CD8-positive, alpha-beta memory T cell (primary cell): ENCODE results near the gene LMBRD2. TPM values are rescaled to one million over a fixed set of nuclear protein-coding genes. Genes with fewer than 3 reads are reported as not detected.

Experiments used
- CTCF ChIA-PET: fragments of 350-600 bp; sonication (Branson Sonifier 250); formaldehyde crosslinking; loops from one replicate; lab custom pipeline; 2021; ENCODE audit warnings: antibody characterized with exemption; lab: Charles Lee
- POLR2A ChIA-PET: fragments of 350-600 bp; sonication (Branson Sonifier 250); formaldehyde crosslinking; loops from one replicate; lab custom pipeline; 2021; ENCODE audit warnings: antibody characterized with exemption; lab: Charles Lee
- DNase-seq, 5 donors: peaks; one replicate each; pipeline versions ENCODE4 v3.0.0 to v3.0.0-alpha.2; 2020 to 2022; ENCODE audit warnings: mixed read lengths in 1 of 5
- H3K27ac ChIP-seq: one replicate; pipeline ENCODE4 v1.7.0; 2013; ENCODE audit warnings: low read depth, mild to moderate bottlenecking, low read length, moderate library complexity
- H3K27me3 ChIP-seq: 2 replicates; pipeline ENCODE4 v1.7.0; 2013; ENCODE audit warnings: low read length, mild to moderate bottlenecking; ENCODE audit not compliant: insufficient read depth, poor library complexity, severe bottlenecking
- H3K36me3 ChIP-seq: 2 replicates; pipeline ENCODE4 v1.7.0; 2013; ENCODE audit warnings: mild to moderate bottlenecking, low read length, moderate library complexity; ENCODE audit not compliant: insufficient read depth
- H3K4me1 ChIP-seq: 2 replicates; pipeline ENCODE4 v1.7.0; 2013; ENCODE audit warnings: mild to moderate bottlenecking, low read length, moderate library complexity; ENCODE audit not compliant: insufficient read depth
- H3K4me3 ChIP-seq: 2 replicates; pipeline ENCODE4 v1.7.0; 2013; ENCODE audit warnings: mild to moderate bottlenecking, low read length
- H3K9me3 ChIP-seq: 2 replicates; pipeline ENCODE4 v1.7.0; 2013; ENCODE audit warnings: mild to moderate bottlenecking, low read length
- H3K27ac Mint-ChIP-seq, 8 donors: one replicate each; pipeline ENCODE4 v1.8.0; 2020 to 2021; ENCODE audit warnings: mixed read lengths in 8 of 8, mild to moderate bottlenecking in 6 of 8, inconsistent platforms in 3 of 8, moderate library complexity in 3 of 8
- H3K27me3 Mint-ChIP-seq, 2 donors: one replicate each; pipeline ENCODE4 v1.8.0; 2020 to 2021; ENCODE audit warnings: mixed read lengths in 2 of 2, mild to moderate bottlenecking in 1 of 2, moderate library complexity in 1 of 2
- H3K36me3 Mint-ChIP-seq, 3 donors: one replicate each; pipeline ENCODE4 v1.8.0; 2020 to 2021; ENCODE audit warnings: mixed read lengths in 3 of 3, inconsistent platforms in 1 of 3, mild to moderate bottlenecking in 1 of 3
- H3K4me1 Mint-ChIP-seq, 3 donors: one replicate each; pipeline ENCODE4 v1.8.0; 2020 to 2021; ENCODE audit warnings: mixed read lengths in 3 of 3, inconsistent platforms in 1 of 3, mild to moderate bottlenecking in 1 of 3
- H3K4me3 Mint-ChIP-seq, 7 donors: one replicate each; pipeline ENCODE4 v1.8.0; 2020 to 2021; ENCODE audit warnings: mixed read lengths in 7 of 7, mild to moderate bottlenecking in 6 of 7, moderate library complexity in 4 of 7, inconsistent platforms in 2 of 7
- H3K9me3 Mint-ChIP-seq, 5 donors: one replicate each; pipeline ENCODE4 v1.8.0; 2020 to 2022; ENCODE audit warnings: mixed read lengths in 5 of 5, mild to moderate bottlenecking in 3 of 5, moderate library complexity in 2 of 5, inconsistent platforms in 1 of 5
- polyA plus RNA-seq: library from polyadenylated mRNA; unstranded; fragments of 300-500 nt; fragmentation: Illumina TruSeq; gene quantifications from one replicate; pipeline ENCODE4 v1.2.3, GENCODE V29; 2021
- total RNA-seq, 2 experiments: library from RNA; stranded (reverse); gene quantifications; one replicate each; pipeline ENCODE4 v1.2.3, GENCODE V29; 2021

LMBRD2 gene
- total and polyA plus RNA-seq, 3 experiments from 2014 or later, result 5.8 to 11.4 (median 9.3) TPM

DNA sequence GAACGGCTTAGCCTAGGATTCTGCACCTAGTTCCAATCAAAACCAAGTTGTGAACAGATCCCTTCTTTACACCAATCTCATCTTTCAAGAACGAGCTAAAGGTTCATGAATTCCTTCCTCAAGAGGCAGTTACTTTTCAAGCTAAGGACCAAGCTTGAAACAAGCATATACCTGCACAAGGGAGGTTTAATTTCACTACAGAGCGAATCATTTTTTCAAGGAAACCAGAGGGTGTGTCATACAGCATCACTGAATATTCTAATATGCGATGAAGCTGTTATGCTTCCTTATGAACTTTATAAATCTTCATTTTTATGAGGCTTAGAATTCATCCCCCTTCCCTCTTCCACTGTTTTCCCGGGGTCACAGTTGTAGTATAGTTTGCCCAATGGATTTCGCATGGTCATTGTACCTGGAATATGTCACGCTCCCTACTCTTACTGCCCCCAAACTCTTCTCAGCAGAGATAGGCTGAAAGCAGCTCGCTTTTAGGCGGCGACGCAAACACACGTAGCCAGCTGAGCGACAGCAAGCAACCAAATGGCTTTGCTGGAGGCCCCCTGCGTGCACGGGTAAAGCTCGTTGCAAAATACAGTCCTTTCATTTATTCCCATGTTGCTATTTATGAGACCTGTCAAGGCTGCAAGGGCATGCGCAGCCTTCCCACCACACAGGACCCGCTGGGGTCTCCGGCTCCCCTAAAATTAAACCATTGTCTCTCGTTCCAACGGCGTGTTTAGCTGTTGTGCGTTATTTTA, 832 bp downstream of the LMBRD2 start:
- H3K36me3 ChIP-seq, result peaks cover 2% of the 10 kb centered on the region
- CTCF ChIA-PET, result interaction anchor here (1.1 to 4.0 kb wide), 3 partner anchors 9 to 91 kb away, joined by 3 to 16 read pairs (median 8); partner anchors contain the start of gene NADK2
- no peaks in the 10 kb centered on the region for H3K27me3 ChIP-seq
- H3K4me3 ChIP-seq, result peak overlapping the region; percentile 80
- no peaks in the 10 kb centered on the region for H3K9me3 ChIP-seq
- Mint-ChIP-seq H3K4me1 (peaks cover 54 to 82% (median 80%) of the 10 kb centered on the region in 3 donors), H3K9me3 (no peaks in the 10 kb centered on the region), H3K27me3 (no peaks in the 10 kb centered on the region), H3K36me3 (peaks cover 4 to 40% (median 12%) of the 10 kb centered on the region in 3 donors), H3K27ac (peak overlapping the region; percentile 73 to 96 (median 94)), H3K4me3 (peak overlapping the region; percentile 94 to 99 (median 96))
- H3K27ac ChIP-seq, result peak overlapping the region; percentile 76
- DNase-seq, result peak; percentile 15 to 56 (median 19)
- POLR2A ChIA-PET, result interaction anchor here (0.9 to 3.9 kb wide), 4 partner anchors 10 to 725 kb away, joined by 3 to 35 read pairs (median 5); partner anchors contain the start of genes NADK2 and NIPBL
- peaks cover 18% of the 10 kb centered on the region for H3K4me1 ChIP-seq

- no peaks in the 10 kb centered on the region for H3K9me3 ChIP-seq
- peaks cover 15% of the 10 kb centered on the region for H3K4me1 ChIP-seq
- H3K4me3 ChIP-seq, result no peak overlapping the region
- H3K27ac ChIP-seq, result no peak overlapping the region
- H3K27me3 ChIP-seq, result no peaks in the 10 kb centered on the region
- H3K36me3 Mint-ChIP-seq, result peaks cover 0 to 16% (median 5%) of the 10 kb centered on the region in 3 donors
- H3K27ac Mint-ChIP-seq, result no peak overlapping the region
- H3K4me3 Mint-ChIP-seq, result peak overlapping the region in 1 of 7 donors; percentile 17
- no peaks in the 10 kb centered on the region for H3K36me3 ChIP-seq
- ChIA-PET POLR2A (no interaction called here), CTCF (no interaction called here)
- H3K27me3 Mint-ChIP-seq, result no peaks in the 10 kb centered on the region
- no peak for DNase-seq
- H3K4me1 Mint-ChIP-seq, result peaks cover 36 to 56% (median 53%) of the 10 kb centered on the region in 3 donors
- H3K9me3 Mint-ChIP-seq, result no peaks in the 10 kb centered on the region
These were observed 4.0 kb downstream of the LMBRD2 start for GRCh38 chr5:36147681-36148080.

GRCh38 chr5:36146390-36146789, 5.3 kb downstream of the LMBRD2 start:
- no peaks in the 10 kb centered on the region for H3K36me3 ChIP-seq
- no peaks in the 10 kb centered on the region for H3K9me3 ChIP-seq
- ChIA-PET CTCF (interaction anchor here (1.0 kb wide), 1 partner anchor 119 kb away, joined by 5 read pairs; no protein-coding TSS in a partner anchor), POLR2A (no interaction called here)
- H3K27me3 ChIP-seq, result no peaks in the 10 kb centered on the region
- Mint-ChIP-seq H3K36me3 (peaks cover 0 to 13% (median 5%) of the 10 kb centered on the region in 3 donors), H3K27me3 (no peaks in the 10 kb centered on the region), H3K9me3 (no peaks in the 10 kb centered on the region), H3K4me1 (peaks cover 27 to 48% (median 44%) of the 10 kb centered on the region in 3 donors), H3K4me3 (no peak overlapping the region), H3K27ac (no peak overlapping the region)
- H3K4me1 ChIP-seq, result peaks cover 12% of the 10 kb centered on the region
- H3K4me3 ChIP-seq, result no peak overlapping the region
- H3K27ac ChIP-seq, result no peak overlapping the region
- DNase-seq, result no peak

- Mint-ChIP-seq H3K36me3 (peaks cover 5 to 21% (median 11%) of the 10 kb centered on the region in 3 donors), H3K4me3 (no peak overlapping the region), H3K27me3 (no peaks in the 10 kb centered on the region), H3K27ac (no peak overlapping the region), H3K9me3 (no peaks in the 10 kb centered on the region), H3K4me1 (peaks cover 20 to 38% (median 36%) of the 10 kb centered on the region in 3 donors)
- Histone ChIP-seq H3K4me1 (peaks cover 5% of the 10 kb centered on the region), H3K36me3 (no peaks in the 10 kb centered on the region), H3K27ac (no peak overlapping the region), H3K27me3 (no peaks in the 10 kb centered on the region), H3K9me3 (no peaks in the 10 kb centered on the region), H3K4me3 (no peak overlapping the region)
- POLR2A ChIA-PET, result no interaction called here
- no peak for DNase-seq
- CTCF ChIA-PET, result interaction anchor here (1.0 kb wide), 1 partner anchor 120 kb away, joined by 5 read pairs; no protein-coding TSS in a partner anchor
These were observed 6.4 kb downstream of the LMBRD2 start for GRCh38 chr5:36145311-36145710.

DNA sequence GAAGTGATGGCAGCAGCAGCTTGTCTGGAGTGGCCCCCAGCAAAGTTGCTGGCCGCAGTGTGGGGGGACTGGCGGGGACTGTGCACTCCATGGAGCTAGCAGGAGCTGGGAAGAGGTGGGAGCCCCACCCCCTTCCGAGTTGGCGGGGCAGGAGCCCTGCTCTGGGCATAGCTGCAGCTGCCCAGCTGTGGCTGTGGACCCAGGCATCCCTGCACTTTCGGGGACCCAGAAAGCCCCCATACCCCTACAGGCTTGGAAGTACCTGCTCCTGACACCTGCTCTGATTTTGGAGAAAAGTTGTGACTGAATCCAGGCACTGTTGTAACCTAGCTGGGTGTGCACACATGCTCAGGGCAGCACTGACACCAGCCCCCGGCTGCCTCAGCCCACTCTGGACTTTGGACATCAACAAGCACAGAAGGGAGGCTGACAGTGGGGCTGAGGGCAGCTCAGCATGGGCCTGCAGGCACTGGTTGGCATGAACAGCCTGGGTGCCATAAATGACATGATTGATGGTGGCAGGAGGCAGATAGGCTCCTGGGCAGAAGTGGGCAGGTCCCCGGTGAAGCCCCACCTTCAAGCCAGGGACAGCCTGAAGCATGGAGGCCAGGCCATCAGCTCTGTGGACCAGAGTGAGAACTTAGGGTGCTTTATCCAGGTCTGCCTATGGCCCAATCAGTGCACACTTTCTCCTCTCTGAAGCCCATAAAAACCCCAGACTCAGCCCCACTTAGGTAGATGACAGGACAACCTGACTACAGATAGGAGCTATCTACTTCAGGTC, 12.6 kb downstream of the LMBRD2 start:
- ChIA-PET POLR2A (interaction anchor here (0.9 kb wide), 1 partner anchor 13 kb away, joined by 4 read pairs; the partner anchor contains the start of genes LMBRD2 and SKP2), CTCF (interaction anchor here (2.4 kb wide), 1 partner anchor 12 kb away, joined by 8 read pairs; the partner anchor contains the start of genes LMBRD2 and SKP2)
- Histone ChIP-seq H3K27me3 (no peaks in the 10 kb centered on the region), H3K4me1 (no peaks in the 10 kb centered on the region), H3K27ac (no peak overlapping the region), H3K36me3 (peaks cover 7% of the 10 kb centered on the region), H3K9me3 (no peaks in the 10 kb centered on the region), H3K4me3 (no peak overlapping the region)
- Mint-ChIP-seq H3K27ac (no peak overlapping the region), H3K36me3 (peaks cover 22 to 65% (median 26%) of the 10 kb centered on the region in 3 donors), H3K9me3 (no peaks in the 10 kb centered on the region), H3K4me1 (no peaks in the 10 kb centered on the region), H3K27me3 (no peaks in the 10 kb centered on the region), H3K4me3 (no peak overlapping the region)
- DNase-seq, result no peak

DNA sequence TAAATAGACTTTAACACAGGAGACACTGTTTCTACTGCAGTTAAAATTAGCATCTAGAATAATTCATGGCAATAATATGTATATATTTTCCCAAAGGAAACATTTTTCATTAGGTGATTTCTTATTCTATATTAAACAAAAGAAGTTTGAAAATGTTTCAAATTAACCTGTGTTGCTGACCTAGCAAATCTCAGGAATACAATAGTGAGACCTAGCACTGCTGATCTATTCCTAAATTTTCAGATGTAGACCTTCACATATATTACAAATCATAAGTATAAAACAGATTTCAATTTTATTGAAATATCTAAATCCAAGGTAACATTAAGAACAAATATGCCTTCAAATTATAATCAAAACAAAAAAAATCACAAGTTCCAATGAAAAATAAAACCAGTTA, 15.1 kb downstream of the LMBRD2 start:
- no peak overlapping the region for H3K4me3 Mint-ChIP-seq
- no peaks in the 10 kb centered on the region for H3K27me3 Mint-ChIP-seq
- POLR2A ChIA-PET, result no interaction called here
- CTCF ChIA-PET, result no interaction called here
- peaks cover 7% of the 10 kb centered on the region for H3K36me3 ChIP-seq
- H3K27me3 ChIP-seq, result no peaks in the 10 kb centered on the region
- no peaks in the 10 kb centered on the region for H3K9me3 ChIP-seq
- H3K9me3 Mint-ChIP-seq, result no peaks in the 10 kb centered on the region
- DNase-seq, result no peak
- no peaks in the 10 kb centered on the region for H3K4me1 ChIP-seq
- peaks cover 34 to 69% (median 35%) of the 10 kb centered on the region in 3 donors for H3K36me3 Mint-ChIP-seq
- no peak overlapping the region for H3K27ac Mint-ChIP-seq
- H3K27ac ChIP-seq, result no peak overlapping the region
- H3K4me1 Mint-ChIP-seq, result peaks cover 8 to 13% (median 10%) of the 10 kb centered on the region in 3 donors
- no peak overlapping the region for H3K4me3 ChIP-seq

- Mint-ChIP-seq H3K36me3 (peaks cover 33 to 71% (median 40%) of the 10 kb centered on the region in 3 donors), H3K4me3 (no peak overlapping the region), H3K27me3 (no peaks in the 10 kb centered on the region), H3K27ac (peak overlapping the region in 1 of 8 donors; percentile 38), H3K9me3 (no peaks in the 10 kb centered on the region), H3K4me1 (peaks cover 12 to 17% (median 15%) of the 10 kb centered on the region in 3 donors)
- Histone ChIP-seq H3K4me3 (no peak overlapping the region), H3K4me1 (no peaks in the 10 kb centered on the region), H3K27me3 (no peaks in the 10 kb centered on the region), H3K27ac (no peak overlapping the region), H3K36me3 (peaks cover 7% of the 10 kb centered on the region), H3K9me3 (no peaks in the 10 kb centered on the region)
- CTCF ChIA-PET, result no interaction called here
- DNase-seq, result no peak
- POLR2A ChIA-PET, result no interaction called here
These were observed 15.7 kb downstream of the LMBRD2 start for GRCh38 chr5:36135988-36136387.
